ENCODE results near the gene FAU.

Gene FAU

DNA sequence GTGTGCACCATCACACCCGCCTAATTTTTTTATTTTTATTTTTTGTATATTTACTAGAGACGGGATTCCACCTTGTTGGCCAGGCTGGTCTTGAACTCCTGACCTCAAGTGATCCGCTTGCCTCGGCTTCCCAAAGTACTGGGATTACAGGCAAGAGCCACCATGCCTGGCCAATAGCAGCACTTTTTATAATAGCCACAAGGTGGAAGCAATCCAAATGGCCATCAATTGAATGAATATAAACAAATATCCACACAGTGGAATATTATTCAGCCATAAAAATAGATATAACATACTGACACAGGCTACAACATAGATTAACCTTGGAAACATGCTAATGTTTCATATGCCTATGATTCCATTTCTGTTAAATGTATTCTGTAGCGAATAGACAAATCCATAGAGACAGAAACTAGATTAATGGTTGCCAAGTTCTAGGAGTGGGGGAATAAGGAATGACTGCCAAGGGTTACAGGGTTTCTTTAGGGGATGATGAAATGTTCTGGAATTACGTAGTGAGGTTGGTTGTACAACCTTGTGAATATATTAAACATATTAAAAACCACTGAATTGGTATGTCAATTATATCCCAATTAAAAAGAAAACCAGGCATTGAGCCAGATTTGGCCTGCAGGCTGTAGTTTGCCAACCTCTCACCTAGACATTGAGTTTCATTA lies 21.1 kb downstream of the FAU start:
- TF ChIP-seq, protein P1, sequence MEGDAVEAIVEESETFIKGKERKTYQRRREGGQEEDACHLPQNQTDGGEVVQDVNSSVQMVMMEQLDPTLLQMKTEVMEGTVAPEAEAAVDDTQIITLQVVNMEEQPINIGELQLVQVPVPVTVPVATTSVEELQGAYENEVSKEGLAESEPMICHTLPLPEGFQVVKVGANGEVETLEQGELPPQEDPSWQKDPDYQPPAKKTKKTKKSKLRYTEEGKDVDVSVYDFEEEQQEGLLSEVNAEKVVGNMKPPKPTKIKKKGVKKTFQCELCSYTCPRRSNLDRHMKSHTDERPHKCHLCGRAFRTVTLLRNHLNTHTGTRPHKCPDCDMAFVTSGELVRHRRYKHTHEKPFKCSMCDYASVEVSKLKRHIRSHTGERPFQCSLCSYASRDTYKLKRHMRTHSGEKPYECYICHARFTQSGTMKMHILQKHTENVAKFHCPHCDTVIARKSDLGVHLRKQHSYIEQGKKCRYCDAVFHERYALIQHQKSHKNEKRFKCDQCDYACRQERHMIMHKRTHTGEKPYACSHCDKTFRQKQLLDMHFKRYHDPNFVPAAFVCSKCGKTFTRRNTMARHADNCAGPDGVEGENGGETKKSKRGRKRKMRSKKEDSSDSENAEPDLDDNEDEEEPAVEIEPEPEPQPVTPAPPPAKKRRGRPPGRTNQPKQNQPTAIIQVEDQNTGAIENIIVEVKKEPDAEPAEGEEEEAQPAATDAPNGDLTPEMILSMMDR (IDR thresholded peaks at IDR 0.05; ENCODE audit: low read depth, low read length, missing control alignments), result peak; percentile 11
- no peak for DNase-seq (ENCODE audit: low read depth)
- no peak overlapping the region for H3K4me3 ChIP-seq (ENCODE audit: low read depth, low read length)

DNA sequence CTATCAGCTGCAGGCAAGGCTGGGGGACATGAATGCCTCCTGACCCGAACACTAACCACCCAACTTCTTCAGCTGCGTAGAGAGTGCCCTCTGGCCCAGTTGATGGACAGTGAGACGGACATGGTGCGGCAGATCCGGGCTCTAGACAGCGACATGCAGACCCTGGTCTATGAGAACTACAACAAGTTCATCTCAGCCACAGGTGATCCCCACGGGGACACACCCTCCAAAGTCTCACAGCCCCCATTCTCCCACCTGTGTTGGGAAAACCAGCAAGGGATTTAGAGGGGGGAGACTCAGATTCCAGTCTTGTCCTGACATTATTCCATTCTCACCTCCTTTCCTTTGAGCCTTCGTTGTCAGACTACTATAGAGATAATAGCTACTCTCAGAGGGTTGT lies 25.0 kb downstream of the FAU start:
- no peak for DNase-seq (ENCODE audit: low read depth)
- peak overlapping the region; percentile 73 for H3K4me3 ChIP-seq (ENCODE audit: low read depth, low read length)
- TF ChIP-seq, protein P1 (IDR thresholded peaks at IDR 0.05; ENCODE audit: low read depth, low read length, missing control alignments), result no peak

DNA sequence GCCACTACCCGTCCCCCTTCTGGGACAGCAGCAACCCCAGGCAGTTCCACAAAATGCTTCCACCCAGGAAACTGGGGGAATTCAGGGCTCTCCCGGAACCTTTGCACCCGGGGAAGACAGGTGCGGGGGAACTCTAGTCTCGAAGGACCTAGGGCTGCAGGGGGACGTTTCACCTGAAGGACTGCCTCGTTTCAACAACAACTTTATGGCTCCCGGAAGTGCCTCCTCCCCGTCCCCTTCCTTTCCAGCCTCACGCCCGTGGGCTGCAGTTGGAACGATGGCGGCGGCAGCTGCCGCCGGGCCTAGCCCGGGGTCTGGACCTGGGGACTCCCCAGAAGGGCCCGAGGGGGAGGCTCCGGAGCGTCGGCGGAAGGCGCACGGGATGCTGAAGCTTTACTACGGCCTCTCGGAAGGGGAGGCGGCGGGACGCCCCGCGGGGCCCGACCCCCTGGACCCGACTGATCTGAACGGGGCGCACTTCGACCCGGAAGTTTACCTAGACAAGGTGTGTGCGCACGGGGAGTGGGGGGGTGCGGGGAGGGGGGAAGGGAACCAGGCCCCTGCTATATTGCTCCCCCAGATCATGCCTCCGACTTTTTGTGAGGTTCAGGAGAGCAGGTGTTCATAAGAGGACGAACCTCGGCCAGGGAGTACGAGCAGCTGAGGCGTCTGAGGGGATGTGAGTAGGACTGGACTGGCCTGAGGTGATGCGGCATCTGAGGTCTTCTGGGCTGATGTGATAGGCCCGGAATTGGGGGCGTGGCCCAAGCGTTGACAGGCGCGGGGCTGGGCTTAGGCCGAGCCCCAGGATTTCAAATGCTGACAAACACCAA lies 25.7 kb downstream of the FAU start, which contains the start of gene VPS51:
Gene VPS51, plus strand, starts transcription at position 241 of the 833 bp plus-strand sequence. Its CDS starts 37 bp downstream, at position 278.
- peak; percentile 89 for DNase-seq (ENCODE audit: low read depth)
- TF ChIP-seq, protein P1 (IDR thresholded peaks at IDR 0.05; ENCODE audit: low read depth, low read length, missing control alignments), result no peak
- H3K4me3 ChIP-seq (ENCODE audit: low read depth, low read length), result peak within 1 kb of the TSS; percentile 73

DNA sequence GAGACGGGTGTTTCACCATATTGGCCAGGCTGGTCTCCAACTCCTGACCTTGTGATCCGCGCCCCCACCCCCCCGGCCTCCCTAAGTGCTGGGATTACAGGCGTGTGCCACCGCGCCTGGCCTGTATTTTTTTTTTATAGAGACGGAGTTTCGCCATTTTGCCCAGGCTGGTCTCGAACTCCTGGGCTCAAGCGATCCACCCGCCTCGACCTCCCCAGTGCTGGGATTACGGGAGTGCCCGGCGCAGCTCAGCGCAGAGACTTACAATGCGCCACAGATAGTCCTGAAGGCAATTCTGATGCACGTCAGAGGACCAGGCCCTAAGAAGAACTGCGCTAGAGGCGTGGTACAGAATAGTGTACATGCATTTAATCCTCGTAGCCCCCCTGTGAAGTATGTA lies 26.5 kb downstream of the FAU start:
- DNase-seq (ENCODE audit: low read depth), result no peak
- TF ChIP-seq, protein P1 (IDR thresholded peaks at IDR 0.05; ENCODE audit: low read depth, low read length, missing control alignments), result no peak
- peak overlapping the region; percentile 73; the same call in 1 of the 2 replicates for H3K4me3 ChIP-seq (ENCODE audit: low read depth, low read length)

DNA sequence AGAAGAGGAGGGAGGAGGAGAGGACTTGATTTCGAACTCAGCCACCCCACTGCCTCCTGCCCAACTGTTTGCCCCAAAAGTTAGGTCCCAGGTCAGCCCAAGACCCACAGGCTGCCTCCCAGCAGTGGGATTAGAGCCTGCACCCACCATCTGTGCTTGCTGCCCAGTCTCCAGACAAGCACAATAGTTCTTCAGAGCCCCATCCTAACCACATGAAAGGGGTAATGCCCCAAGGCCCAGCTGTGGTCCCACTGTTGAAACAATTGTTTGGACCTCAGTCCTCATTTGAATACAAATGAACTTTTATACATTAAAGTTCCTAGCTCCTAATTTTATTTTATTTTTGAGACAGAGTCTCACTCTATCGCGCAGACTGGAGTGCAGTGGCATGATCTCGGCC lies 31.3 kb downstream of the FAU start:
- TF ChIP-seq, protein P1 (IDR thresholded peaks at IDR 0.05; ENCODE audit: low read depth, low read length, missing control alignments), result no peak
- H3K4me3 ChIP-seq (ENCODE audit: low read depth, low read length), result no peak overlapping the region
- no peak for DNase-seq (ENCODE audit: low read depth)

DNA sequence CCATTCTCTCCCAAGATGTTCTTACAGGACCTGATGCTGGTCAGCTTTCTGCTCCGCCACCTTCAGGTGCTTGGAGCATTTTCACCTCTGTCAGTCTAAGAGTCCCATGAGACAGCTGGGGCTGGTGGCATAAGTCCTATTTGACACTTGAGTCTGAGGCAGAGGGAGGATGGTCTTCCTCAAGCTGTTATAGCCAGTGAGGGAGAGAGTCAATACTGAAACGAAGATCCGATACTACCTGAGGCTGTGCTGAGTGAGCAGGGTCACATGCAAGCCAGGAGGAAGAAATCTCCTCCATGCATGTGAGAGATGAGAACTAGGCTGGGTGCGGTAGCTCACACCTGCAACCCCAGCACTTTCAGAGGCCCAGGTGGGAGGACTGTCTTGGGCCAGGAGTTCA lies 32.3 kb downstream of the FAU start:
- no peak overlapping the region for H3K4me3 ChIP-seq (ENCODE audit: low read depth, low read length)
- DNase-seq (ENCODE audit: low read depth), result no peak
- TF ChIP-seq, protein P1 (IDR thresholded peaks at IDR 0.05; ENCODE audit: low read depth, low read length, missing control alignments), result no peak

Data from GM12864 (cell line).